GM21447 (cell line): ENCODE measurements around the gene PHF8.

Experiments used
- ATAC-seq: cut with Tn5 transposase; IDR thresholded peaks from one replicate; pipeline ENCODE4 v1.9.1; 2021; ENCODE audit not compliant: unreplicated experiment

The PHF8 gene

GRCh38 chrX:54044126-54044876 lies at the start of gene PHF8:
Gene PHF8 (minus strand): TSS chrX:54044473. CDS start chrX:54042728, 1,745 bp downstream.
- peak; percentile 81 for ATAC-seq

DNA sequence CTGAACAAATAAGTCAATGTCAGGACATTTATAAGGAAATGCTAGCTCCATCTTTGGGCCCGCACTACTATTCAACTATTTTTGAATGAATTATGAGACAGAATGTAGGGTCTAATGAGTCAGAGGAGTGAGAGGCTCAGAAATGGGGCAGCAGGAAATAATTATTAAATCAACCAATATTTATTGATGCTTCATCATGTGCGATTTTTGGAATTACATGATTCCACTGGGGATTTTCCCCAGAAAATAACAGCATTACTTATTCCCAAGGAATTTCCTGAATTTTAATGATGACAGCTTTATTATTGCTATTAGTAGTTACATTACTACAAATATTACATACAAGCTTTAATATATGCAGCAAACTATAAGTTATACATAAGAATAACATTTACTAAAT lies 49.3 kb upstream of the PHF8 start:
- ATAC-seq, result no peak

GRCh38 chrX:54093159-54093558 lies 48.9 kb upstream of the PHF8 start:
- ATAC-seq, result no peak

GRCh38 chrX:54090880-54091279 lies 46.6 kb upstream of the PHF8 start:
- ATAC-seq, result no peak

DNA sequence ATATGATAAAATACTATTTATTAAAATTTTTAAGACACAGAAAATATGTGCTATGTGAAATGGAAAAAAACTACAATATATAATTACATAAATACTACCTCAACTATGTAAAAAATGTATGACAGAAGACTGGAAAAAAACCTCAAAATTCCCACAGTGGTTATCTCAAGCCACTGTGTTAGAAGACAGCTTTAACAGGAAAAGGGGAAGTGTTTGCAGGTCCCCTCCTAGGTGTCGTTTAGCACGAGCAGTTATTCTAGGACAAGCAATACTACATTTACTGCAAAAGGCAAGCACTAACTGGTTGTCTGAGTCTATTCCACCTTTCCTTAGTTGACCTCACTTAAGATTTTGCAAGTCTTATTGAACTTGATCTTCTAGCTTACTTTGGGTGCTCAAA lies 44.9 kb upstream of the PHF8 start:
- no peak for ATAC-seq

DNA sequence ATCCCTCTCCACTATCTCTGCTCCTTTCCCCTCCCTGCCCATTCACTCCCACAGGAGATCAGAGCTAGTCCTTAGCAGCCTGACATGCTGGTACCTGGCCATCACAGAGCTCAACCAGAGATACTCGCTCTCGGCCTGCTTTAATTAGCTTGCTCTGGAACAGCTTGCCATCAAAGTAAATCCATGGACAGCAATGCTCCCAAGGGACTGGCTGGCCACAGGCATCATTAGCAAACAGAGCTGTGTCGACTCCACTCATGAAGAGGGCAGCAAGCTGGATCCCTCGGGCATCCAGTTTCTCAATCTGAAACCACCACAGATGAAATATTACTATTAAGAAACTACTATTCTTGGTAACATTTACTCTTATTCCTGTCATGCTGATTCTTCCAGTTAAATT lies 43.4 kb upstream of the PHF8 start:
- no peak for ATAC-seq

DNA sequence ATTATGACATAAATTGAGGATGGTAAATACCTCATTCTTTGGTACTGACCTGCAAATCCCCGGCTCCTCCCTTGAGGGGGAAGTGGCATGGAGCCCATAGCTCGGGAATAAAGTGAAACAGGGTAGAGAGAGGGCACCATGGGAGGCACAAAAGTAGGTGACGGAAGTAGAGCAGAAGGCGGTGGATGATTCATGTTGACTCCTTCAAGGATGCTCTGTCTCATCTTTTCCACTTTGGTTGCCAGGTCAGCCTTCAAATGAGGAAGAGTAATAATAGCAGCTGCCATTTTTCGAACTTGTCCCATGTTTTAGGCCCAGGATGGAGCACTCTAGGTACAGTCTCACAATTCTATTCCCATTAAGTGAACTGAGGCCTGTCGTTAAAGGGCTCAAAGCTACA lies 41.4 kb upstream of the PHF8 start:
- ATAC-seq, result no peak

DNA sequence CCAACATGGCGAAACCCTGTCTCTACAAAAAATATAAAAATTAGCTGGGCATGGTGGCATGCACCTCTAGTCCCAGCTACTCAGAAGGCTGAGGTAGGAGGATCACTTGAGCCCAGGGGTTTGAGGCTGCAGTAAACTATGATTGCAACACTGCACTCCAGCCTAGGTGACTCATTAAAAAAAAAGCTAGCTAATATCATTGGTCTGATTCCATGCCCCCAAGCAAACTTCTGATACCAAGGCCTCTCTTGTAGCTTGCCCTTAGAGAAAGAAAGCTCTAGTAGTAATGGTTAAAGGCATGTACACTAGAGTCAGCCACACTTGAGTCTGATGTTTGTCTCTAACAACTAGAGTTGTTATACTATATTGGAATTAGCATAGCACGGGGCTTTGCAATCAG lies 32.6 kb upstream of the PHF8 start:
- ATAC-seq, result no peak

DNA sequence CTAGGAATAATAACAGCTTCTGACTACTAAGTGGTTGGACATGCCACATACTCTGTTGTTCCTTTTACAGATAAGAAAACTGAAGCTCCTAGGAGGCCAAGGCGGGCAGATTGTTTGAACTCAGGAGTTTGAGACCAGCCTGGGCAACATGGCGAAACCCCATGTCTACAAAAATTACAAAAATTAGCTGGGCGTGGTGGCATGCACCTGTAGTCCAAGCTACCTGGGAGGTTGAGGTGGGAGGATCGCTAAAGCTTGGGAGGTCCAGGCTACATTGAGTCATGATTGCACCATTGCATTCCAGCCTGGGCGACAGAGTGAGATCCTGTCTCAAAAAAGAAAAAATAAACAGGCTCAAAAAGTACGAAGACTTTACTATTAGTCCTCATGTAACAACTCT lies 30.6 kb upstream of the PHF8 start:
- no peak for ATAC-seq

DNA sequence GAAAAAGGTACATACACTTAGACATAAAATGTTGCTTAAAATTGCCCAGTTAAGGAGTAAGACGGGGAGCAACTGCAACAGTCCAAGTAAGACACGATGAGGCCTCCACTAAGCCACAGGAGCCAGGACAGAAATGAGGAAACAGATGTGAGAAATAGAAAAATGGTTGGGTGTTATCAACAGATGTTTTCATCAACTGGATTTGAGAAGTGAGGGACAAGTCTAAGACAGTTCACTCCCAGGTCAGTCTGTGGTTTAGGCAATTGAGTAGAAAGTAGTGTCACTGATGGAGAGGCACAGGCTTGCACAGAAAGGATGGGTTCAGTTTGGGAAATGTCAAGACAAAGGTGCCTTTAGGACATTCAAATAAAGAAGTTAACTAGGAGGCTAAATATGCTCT lies 23.5 kb upstream of the PHF8 start:
- ATAC-seq, result no peak

DNA sequence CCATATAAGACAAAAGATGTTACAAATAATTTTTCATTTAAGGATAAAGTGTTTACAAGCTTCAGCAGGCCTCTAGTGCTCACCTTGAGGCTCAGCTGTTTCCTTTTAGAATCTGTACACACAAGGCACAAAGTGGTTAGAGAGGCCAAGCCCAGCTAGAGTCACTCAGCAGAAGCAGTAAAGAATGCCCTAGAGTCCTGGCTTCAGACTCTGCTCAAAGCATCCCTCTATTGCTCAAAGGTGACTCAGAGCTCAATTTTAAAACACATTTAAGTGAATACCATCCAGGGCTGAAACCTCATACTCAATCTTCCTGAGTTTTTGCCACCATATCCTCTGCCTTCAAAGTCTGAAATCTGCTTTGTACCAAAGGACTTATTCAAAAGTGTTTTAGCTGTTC lies 22.6 kb upstream of the PHF8 start:
- ATAC-seq, result no peak

GRCh38 chrX:54064564-54064963 lies 20.3 kb upstream of the PHF8 start:
- ATAC-seq, result no peak

- no peak for ATAC-seq
Observed at GRCh38 chrX:54063361-54063760, 19.1 kb upstream of the PHF8 start.

GRCh38 chrX:54049801-54050200 lies 5.5 kb upstream of the PHF8 start:
- no peak for ATAC-seq

- no peak for ATAC-seq
Observed at GRCh38 chrX:54048412-54048811, 4.1 kb upstream of the PHF8 start.

DNA sequence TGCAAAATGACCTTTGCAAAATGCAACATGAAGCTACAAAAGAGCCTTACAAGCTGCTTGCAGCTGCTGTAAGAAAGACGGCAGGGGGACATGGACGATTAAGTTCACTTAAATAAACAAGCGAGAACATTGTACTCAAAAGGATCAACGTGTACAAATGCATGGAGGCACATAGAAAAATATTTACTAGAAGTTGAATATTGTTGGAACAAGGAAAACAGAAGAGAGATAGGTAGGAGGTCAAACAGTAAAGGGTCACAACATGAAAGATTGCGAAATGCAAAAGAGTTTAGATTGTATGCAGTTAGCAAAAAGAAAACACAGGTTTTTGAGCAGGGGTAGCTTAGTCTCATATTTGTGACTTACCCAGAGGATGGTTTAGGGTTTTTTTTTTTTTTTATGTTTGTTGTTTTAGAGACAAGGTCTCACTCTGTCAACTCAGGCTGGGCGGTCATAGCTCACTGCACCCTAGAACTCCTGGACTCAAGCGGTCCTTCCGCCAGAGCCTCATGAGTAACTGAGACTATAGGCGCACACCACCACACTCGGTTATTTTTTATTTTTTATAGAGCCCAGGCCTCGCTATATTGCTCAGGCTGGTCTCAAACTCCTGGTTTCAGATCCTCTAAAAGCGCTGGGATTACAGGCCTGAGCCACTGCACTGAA lies 1.4 kb upstream of the PHF8 start:
- ATAC-seq, result no peak

- ATAC-seq, result no peak
Observed at GRCh38 chrX:54044877-54045338, 635 bp upstream of the PHF8 start.

DNA sequence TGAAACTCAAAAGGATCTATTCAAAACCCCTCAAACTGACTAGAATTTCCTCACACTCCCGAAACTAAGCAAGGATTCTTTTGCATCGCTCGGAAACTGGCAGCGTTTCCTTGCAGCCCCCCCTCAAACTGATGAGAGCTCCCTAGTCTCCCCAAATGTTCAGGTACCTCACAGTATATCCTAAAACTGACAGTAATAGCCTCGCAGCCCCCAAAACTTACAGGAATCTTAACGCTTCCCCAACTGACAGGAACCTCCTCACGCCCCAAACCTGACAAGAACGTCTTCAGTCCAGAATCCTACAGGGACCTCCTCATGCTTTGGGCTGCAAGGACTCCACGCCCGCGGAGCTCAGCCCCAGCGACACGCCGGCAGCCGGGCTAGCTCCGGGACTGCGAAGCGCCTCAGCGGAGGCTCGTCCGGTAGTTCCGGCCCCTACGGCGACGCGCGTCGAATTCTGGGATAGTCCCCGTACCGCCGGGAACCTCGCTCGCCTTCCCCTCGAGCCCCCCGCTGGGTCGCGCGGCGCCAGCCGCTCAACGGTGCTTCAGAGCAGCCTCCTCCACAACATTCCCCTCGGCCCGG lies 640 bp downstream of the PHF8 start:
- peak; percentile 34 for ATAC-seq

- ATAC-seq, result no peak
Observed at GRCh38 chrX:54043056-54043455, 1.2 kb downstream of the PHF8 start.

- no peak for ATAC-seq
Observed at GRCh38 chrX:54042609-54043021, 1.7 kb downstream of the PHF8 start.

DNA sequence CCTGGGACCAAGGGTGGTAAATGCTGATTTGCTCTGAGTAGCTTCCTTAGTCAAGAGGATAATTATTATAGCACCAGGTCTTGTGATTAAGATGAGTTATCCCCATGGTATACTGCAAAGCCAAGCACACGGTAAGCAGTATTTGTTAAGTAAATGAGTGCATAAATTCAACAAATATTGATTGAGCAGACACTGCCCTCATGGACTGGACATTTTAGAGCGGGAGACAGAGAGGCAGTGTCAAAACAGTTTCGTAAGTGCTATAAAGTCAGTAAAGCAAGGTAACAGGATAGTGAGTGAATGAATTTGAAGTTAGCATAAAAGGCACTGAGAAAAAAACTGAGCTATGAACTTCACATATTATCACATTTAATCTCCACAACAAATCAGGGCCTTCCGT lies 13.9 kb downstream of the PHF8 start:
- no peak for ATAC-seq

DNA sequence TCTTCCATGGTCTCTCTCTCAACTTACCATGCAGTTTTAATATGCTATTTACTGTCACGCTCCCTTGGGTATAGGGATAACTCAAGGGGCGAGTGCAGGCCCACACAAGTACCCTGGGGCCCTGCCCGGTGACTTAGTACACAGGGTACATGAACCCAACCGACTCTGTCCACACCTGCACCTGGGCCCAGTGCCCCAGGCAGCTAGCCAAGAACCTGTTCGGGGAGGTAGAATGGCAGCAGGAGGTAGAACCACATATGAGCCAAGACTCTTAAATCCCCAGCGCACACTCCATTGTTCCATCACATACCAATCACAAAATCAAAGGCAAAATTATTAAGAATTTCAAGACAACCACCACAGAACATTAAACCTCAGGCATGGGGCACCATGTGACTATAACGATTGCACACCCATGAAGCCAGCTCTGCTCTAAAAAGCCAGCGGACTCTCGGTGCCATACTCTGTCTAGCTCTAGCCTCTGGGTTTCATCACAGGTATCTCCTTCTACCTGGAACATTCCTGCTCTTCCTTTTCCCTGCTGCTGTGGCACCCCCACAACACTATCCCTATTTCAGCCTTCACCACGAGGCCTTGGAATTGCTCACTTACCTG lies 14.6 kb downstream of the PHF8 start:
- no peak for ATAC-seq
